Measurements from ENCODE around the gene ARMC3.

GRCh38 chr10:22900841-22901601, 26.8 kb upstream of the ARMC3 start:
- no peak for TF ChIP-seq CTCF (IDR thresholded peaks at IDR 0.05)
- TF ChIP-seq ZFX (IDR thresholded peaks at IDR 0.05; ENCODE audit: borderline replicate concordance), result no peak

Measured in 22Rv1 (cell line).